ENCODE results near the gene PITX1. TPM values are rescaled to one million over a fixed set of nuclear protein-coding genes. Genes with fewer than 3 reads are reported as not detected.
A peak's percentile ranks its signal among the peaks of the same experiment; 100 is the strongest.

The PITX1 gene
- total RNA-seq, 2 donors from 2014 or later: 7.8 to 9.9 TPM

DNA sequence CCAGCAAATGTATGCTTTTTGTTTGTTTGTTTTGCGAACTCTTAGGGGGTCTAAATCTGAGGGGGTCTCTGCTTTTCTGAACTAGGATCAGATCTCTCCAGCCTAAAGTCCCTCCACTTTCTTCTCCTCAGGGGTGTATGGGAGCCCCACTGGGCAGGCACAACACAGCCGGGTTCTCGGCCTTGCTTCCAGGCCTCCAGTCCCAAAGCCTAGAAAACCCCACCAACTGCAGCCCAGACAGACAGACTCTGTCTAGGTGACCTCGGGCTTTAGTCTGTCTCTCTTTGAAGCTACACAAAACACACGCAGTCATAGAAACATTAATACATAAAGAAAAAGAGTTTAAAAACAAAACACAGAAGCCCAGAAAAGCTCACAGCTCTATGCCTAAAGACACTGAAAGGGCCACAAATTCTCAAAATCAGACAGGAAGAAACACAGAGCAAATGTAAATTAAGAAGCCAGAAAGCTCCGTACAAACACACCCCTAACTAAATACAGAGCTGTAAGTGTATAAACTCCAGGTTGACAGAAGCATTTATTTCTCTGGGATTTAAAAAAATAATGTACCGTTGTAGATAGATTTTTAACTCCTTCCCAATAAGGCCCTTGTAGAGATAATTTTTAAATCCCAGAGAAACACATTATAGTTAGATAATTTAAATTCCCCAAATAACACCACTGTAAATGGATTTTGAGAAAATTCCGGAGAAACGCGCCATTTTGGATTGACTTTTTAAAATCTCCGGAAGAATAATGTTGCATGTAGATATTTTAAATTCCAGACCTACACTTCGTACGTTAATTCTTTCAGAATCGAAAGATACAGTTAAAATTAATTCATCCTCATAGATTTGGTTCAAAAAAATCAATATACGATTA is 2.0 kb downstream of the PITX1 start:
- intact Hi-C loops (cut with DNase I): loop anchor here (5.0 kb wide), 1 partner anchor 155 kb away; no protein-coding TSS in a partner anchor
- H3K9me3 ChIP-seq: no peaks in the 10 kb centered on the region
- H3K36me3 ChIP-seq: no peaks in the 10 kb centered on the region
- TF ChIP-seq, protein P1, sequence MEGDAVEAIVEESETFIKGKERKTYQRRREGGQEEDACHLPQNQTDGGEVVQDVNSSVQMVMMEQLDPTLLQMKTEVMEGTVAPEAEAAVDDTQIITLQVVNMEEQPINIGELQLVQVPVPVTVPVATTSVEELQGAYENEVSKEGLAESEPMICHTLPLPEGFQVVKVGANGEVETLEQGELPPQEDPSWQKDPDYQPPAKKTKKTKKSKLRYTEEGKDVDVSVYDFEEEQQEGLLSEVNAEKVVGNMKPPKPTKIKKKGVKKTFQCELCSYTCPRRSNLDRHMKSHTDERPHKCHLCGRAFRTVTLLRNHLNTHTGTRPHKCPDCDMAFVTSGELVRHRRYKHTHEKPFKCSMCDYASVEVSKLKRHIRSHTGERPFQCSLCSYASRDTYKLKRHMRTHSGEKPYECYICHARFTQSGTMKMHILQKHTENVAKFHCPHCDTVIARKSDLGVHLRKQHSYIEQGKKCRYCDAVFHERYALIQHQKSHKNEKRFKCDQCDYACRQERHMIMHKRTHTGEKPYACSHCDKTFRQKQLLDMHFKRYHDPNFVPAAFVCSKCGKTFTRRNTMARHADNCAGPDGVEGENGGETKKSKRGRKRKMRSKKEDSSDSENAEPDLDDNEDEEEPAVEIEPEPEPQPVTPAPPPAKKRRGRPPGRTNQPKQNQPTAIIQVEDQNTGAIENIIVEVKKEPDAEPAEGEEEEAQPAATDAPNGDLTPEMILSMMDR (IDR thresholded peaks at IDR 0.05): no peak
- no peak for DNase-seq
- H3K27ac ChIP-seq: no peak overlapping the region
- peak overlapping the region; percentile 49 for H3K4me3 ChIP-seq
- H3K27me3 ChIP-seq: peaks cover 86% of the 10 kb centered on the region
- H3K4me1 ChIP-seq: peaks cover 16% of the 10 kb centered on the region
- peak overlapping the region; percentile 43 to 65 for H3K9ac ChIP-seq (ENCODE audit: low read depth in 2 of 2, low read length in 2 of 2)

DNA sequence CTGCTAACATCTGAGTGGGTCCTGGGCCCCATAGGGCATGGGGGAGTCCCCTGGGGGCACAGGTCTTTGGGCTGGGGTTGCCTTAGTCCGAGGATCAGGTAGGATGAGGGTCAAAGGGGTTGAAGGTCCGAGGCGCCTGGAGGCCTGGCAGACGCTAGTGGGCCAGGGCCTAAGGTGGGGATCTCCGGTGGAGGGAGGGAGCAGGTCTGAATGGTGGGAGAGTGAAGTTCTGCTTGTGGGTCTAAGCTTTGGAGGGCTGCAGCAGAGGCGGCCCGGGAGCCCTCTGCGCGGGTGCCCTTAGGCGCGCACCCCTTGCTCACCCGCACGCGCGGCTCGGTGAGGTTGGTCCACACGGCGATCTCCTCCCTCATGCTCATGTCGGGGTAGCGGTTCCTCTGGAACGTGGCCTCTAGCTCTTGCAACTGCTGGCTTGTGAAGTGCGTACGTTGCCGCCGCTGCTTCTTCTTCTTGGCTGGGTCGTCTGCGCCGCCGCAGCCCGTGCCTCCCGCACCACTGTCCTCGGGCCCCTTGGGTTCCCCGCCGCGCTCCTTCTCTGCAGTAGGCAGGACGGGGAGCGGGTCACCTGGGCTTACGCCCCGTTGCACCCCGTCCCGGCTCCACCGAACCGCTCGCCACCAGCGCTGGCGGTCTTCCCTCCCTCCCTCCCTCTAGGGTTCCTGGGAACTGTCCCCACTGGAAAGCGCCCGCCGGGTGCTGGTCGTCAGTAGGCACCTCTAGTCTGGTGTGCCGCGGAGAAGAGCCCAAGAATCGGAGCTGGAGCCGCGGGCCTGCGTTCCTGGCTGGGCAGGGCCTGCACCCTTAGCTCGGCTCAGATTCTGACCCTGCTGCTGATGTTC is 2.8 kb downstream of the PITX1 start:
- Histone ChIP-seq H3K4me1 (peaks cover 16% of the 10 kb centered on the region), H3K9me3 (no peaks in the 10 kb centered on the region), H3K36me3 (no peaks in the 10 kb centered on the region), H3K27me3 (peaks cover 82% of the 10 kb centered on the region), H3K9ac (ENCODE audit: low read depth in 2 of 2, low read length in 2 of 2) (peak overlapping the region; percentile 16 to 65), H3K27ac (peak overlapping the region; percentile 36), H3K4me3 (peak overlapping the region; percentile 31)
- TF ChIP-seq, protein P1 (IDR thresholded peaks at IDR 0.05): no peak
- DNase-seq: no peak
- intact Hi-C loops (cut with DNase I): loop anchor here (5.0 kb wide), 1 partner anchor 156 kb away; no protein-coding TSS in a partner anchor

DNA sequence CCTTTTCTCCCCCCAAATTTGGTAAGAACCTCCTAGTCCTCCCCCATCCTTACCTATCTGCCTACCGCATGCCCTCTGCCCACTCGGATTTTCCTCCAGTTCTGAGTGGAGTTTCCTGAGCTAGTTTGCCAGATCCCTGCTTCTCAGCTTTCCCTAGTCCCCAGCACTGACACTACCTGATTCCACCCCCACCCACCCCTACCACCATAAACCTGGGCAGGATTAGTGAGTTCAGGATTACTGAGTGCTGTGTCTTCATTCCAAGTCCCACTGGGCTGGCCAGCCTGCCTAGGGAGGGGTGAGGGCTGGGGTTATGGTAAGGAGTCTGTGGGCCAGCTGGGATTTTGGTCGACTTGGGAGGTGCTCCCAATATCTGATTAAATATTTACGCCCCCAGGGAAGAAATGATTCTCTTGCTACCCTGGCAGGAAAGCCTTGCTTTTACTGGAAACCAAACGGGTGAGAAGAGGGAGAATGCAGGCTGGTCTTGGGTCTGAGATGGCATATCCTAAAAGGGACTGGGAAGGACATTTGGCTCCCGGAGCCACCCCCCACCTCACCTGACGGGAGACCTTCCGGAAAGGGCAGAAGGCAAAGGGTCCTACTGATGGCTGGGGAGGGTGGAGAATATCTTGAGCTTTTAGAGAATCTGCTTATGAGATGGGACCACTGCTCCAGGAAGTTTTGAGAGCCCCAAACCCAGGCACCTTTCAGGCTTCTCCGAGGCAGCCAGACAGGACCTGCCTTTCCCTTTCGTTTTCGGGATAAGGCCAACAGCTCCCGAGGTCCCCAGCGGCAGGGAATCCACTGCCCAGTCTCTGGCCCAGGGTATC is 3.7 kb downstream of the PITX1 start:
- Histone ChIP-seq H3K27ac (peak overlapping the region; percentile 47), H3K9me3 (no peaks in the 10 kb centered on the region), H3K27me3 (peaks cover 79% of the 10 kb centered on the region), H3K4me3 (peak overlapping the region; percentile 31), H3K4me1 (peaks cover 16% of the 10 kb centered on the region), H3K36me3 (no peaks in the 10 kb centered on the region), H3K9ac (ENCODE audit: low read depth in 2 of 2, low read length in 2 of 2) (peak overlapping the region; percentile 16 to 65)
- intact Hi-C loops (cut with DNase I): loop anchor here (5.0 kb wide), 1 partner anchor 157 kb away; no protein-coding TSS in a partner anchor
- DNase-seq: no peak
- TF ChIP-seq, protein P1 (IDR thresholded peaks at IDR 0.05): no peak

DNA sequence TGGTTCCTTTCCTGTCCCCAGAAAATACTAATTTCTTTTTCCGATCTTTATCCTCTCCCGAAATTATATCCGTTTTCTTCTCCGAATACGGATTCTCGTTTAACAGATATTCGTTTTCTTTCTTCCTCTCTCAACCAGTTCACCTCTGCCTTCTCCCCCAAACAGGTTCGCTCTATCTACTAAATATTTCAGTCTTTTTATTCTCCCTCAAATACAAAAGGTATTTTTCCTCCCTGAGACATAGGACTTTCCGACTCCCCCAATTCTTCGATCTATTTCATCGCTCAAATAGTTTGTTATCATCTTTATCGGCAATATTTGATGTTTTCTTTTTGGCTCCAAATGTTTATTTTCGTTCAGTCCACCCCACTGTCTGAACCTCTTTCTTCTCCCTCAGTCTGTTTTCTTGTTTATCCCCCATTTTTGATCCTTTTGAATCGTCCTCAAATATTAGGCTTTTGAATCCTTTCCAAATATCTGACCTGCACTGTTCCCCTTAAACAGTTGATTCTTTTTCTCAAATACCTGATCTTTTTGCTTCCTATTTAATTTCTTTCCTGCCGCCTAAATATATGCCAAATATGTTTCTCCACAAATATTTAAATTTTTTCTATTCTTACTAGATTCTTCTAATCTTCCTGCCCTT is 4.4 kb downstream of the PITX1 start:
- Histone ChIP-seq H3K27ac (peak overlapping the region; percentile 4), H3K36me3 (no peaks in the 10 kb centered on the region), H3K27me3 (peaks cover 72% of the 10 kb centered on the region), H3K4me1 (peaks cover 16% of the 10 kb centered on the region), H3K4me3 (no peak overlapping the region), H3K9me3 (no peaks in the 10 kb centered on the region), H3K9ac (ENCODE audit: low read depth in 2 of 2, low read length in 2 of 2) (peak overlapping the region in 1 of 2 donors; percentile 65)
- DNase-seq: no peak
- TF ChIP-seq, protein P1 (IDR thresholded peaks at IDR 0.05): no peak
- intact Hi-C loops (cut with DNase I): loop anchor here (5.0 kb wide), 1 partner anchor 158 kb away; no protein-coding TSS in a partner anchor

Measured in colonic mucosa (tissue), 4 donors.